GM19372 (cell line): Measurements from ENCODE around the gene PPP1R2C.

ENCODE experiments used
- ATAC-seq: cut with Tn5 transposase; IDR thresholded peaks from one replicate; pipeline ENCODE4 v1.9.1; 2021; ENCODE audit warnings: mild to moderate bottlenecking, low read depth, moderate library complexity; ENCODE audit not compliant: unreplicated experiment

Gene PPP1R2C

GRCh38 chrX:42751573-42751972, 26.4 kb downstream of the PPP1R2C start:
- no peak for ATAC-seq

DNA sequence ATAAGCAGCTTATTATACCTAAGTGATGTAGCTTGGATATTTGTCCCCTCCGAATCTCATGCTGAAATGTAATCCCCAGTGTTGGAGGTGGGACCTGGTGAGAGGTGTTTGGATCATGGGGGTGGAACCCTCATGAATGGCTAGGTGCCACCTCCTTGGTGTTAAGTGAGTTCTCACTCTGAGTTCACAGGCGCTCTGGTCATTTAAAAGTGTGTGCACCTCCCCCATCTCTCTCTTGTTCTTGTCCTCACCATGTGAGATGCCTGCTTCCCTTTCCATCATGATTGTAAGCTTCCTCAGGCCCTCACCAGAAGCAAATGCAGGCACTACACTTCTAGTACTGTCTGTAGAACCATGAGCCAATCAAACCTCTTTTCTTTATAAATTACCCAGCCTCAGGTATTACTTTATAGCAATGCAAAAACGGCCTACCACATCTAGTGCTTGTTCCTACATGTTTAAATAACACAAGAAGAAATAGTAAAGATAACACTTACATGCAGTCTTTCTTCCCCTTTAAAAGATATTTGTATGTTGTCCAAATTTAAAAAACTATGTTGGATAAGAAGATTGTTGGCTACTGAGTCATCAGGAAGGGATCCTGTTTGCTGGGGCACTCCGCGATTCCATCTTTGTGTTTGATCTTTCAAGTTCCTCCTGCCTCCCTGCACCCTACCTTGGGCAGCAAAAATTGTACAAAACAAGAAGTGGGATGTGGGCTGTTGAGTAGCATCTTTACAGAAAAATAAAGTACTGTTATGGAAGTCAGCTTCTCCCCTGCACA, 29.7 kb downstream of the PPP1R2C start:
- ATAC-seq: no peak

GRCh38 chrX:42746606-42747005, 31.4 kb downstream of the PPP1R2C start:
- ATAC-seq: no peak

DNA sequence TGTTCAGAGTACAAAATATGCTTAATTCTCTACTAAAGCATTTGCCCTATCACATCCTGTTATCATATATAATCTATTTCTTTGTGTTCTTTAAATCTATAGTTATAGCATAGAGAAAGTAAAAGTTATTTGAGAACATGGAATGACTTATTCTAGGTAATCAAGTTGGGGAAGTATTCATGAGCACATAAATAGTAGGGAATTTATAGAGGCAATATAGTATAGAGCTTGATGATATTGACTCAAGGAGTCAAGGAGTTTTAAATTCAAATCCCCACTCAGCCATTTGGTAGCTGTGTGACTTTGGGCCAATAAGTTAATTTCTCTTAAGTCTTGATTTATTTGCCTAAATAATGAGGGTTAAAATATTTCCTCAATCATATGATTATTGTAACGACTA, 37.5 kb downstream of the PPP1R2C start:
- no peak for ATAC-seq

DNA sequence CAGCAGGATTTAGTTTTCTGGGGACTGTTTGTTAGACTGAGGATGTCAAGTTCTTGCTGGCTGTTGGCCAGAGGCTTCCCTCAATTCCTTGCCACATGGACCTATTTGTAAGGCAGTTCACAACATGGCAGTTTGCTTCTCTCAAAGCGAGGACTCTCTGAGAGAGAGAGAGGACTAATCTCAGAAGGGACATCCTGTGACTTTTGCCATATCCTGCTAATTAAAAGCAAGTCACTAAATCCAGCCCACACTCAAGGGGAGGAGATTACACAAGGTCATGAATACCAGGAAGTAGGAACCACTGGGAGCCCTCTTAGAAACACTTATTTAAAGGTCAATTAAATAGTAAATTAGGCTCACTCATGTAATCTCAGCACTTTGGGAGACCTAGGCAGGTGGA, 38.2 kb downstream of the PPP1R2C start:
- no peak for ATAC-seq

GRCh38 chrX:42739258-42739657, 38.7 kb downstream of the PPP1R2C start:
- ATAC-seq: no peak

GRCh38 chrX:42738552-42738951, 39.4 kb downstream of the PPP1R2C start:
- ATAC-seq: no peak

DNA sequence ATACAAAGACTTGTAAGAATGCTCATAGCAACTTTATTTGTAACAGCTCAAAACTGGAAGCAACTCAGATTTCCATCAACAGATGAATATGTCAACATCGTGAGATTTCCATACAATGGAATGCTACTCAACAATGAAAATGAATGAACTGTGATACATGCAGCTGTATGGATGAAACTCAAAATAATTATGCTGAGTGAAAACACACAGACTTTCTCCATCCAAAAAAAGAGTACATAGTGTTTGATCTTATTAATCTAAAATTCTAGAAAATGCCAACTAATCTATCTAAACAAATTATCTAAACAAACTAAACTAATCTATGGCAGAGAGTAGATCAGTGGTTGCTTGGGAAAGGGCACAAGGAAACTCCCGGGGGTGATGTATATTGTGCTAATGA, 42.7 kb downstream of the PPP1R2C start:
- ATAC-seq: no peak

- ATAC-seq: no peak
Measured at GRCh38 chrX:42732506-42732905, 45.5 kb downstream of the PPP1R2C start.
